ENCODE results near the gene WDR89.
"Not testable (repeated sequence)": the region's sequence is repeated elsewhere in the genome, so short reads cannot be mapped to it uniquely, and the experiment has no call there.

WDR89 gene

GRCh38 chr14:63596998-63597658, 44.5 kb downstream of the WDR89 start:
- DNase-seq (ENCODE audit: low read depth in 2 of 2): no peak

DNA sequence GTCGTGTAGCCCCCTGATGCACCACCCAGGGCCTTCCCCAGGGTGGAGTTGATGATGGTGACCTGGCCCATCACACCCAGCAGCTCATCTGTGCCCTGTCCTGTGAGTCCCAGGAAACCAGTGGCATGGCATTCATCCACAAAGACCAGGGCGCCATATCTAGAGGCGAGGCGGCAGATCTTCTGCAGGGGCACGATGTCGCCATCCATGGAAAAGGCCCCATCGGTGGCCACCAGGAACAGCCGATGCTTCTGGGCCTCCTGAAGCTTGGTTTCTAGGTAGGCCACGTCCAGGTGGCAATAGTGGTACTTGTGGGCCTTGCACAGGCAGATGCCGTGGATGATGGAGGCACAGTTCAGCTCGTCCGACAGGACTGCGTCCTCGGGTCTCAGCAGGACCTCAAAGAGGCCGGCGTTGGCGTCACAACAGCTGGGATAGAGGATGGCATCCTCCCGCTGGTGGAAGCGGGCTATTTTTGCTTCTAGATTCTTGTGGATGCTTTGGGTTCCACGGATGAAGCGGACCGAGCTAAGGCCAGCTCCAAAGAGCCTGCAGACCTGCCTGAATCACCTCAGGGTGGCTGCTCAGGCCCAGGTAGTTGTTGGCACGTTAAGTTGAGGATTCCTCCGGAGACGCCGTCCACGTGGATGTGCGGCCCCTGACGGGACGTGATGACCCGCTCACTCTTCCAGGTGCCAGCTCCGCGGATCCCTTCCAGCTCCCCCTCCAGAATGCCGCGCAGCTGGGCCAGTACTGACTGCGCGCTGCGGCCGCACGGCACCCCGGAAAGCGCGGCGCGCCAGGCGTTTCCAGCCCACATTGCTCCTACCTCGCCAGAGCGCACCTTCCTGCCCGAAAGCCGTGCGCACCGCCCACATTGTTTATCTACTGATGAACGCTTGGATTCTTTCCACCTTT, 47.0 kb downstream of the WDR89 start:
- no peak for DNase-seq (ENCODE audit: low read depth in 2 of 2)

DNA sequence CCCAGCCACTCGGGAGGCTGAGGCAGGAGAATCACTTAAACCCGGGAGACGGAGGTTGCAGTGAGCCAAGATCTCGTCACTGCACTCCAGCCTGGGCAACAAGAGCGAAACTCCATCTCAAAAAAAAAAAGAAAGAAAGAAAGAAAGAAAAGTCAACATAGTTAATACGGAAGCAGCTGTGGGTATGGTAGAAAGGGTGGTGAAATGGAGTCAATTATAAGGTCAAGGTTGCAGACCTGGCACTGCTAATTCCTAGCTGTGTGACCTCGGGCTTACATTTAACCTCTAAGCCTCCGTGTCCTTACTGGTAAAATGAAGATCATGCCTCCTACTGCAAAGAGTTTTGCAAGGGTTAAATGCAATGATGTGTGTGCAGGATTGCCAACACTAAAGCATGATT, 58.6 kb downstream of the WDR89 start:
- not testable (repeated sequence) for DNase-seq (ENCODE audit: low read depth in 2 of 2)

- no peak for DNase-seq (ENCODE audit: low read depth in 2 of 2)
Observed at GRCh38 chr14:63581491-63581890, 60.2 kb downstream of the WDR89 start.

DNA sequence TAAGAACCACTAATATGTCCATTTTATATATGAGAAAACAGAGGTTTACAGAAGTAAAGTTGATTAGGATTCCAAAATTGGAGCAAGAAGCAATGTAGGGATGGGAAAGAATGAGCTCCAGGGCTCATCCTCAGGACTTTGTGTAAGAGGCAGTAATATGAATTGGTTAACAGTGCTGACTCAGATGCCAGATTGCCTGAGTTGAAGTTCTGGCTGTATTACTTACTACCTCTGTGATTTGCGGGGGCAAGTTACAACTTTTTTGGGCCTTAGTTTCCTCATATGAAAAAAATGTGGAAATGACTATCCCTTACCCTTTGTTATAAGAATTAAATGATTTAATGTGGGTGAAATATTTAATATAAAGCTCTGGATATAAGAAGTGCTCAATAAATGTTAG, 63.4 kb downstream of the WDR89 start:
- DNase-seq (ENCODE audit: low read depth in 2 of 2): no peak

GRCh38 chr14:63573581-63573980, 68.1 kb downstream of the WDR89 start:
- DNase-seq (ENCODE audit: low read depth in 2 of 2): no peak

DNA sequence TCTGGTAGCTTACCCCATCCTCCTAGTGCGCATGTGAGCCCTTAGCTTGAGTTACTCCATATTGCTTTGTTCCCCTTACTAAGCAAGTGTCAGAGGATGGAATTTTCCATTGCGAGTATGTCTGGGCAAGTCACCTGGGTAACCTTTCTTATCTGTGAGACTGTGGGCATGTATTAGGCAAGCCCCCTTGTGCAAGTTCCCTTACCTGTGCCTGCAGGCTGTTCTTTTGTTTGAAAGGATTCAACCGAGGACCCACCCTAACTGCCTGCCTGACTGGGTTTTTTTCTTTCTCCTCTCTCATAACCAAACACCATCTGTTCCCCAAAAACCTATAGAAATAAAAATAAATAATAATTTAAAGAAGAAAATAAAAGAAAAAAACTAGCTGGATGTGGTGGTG, 76.2 kb downstream of the WDR89 start:
- DNase-seq (ENCODE audit: low read depth in 2 of 2): no peak

DNA sequence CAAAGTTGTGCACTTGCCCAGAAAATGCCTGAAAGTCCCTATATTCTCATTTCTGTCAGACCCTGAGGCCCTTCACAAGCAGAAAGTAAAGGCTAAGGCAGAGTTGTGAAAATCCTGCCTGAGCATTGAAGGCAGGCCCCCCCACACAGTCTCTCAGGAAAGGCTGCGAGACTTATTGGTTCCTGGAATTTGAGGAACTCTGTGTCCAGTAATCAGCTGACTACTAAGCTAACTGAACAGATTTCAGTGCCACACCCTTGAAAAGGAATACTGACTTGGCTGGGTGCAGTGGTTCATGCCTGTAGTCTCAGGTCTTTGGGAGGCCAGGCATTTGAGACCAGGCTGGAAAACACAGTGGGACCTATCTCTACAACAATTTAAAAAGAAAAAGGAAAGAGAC, 77.4 kb downstream of the WDR89 start:
- DNase-seq (ENCODE audit: low read depth in 2 of 2): no peak

DNA sequence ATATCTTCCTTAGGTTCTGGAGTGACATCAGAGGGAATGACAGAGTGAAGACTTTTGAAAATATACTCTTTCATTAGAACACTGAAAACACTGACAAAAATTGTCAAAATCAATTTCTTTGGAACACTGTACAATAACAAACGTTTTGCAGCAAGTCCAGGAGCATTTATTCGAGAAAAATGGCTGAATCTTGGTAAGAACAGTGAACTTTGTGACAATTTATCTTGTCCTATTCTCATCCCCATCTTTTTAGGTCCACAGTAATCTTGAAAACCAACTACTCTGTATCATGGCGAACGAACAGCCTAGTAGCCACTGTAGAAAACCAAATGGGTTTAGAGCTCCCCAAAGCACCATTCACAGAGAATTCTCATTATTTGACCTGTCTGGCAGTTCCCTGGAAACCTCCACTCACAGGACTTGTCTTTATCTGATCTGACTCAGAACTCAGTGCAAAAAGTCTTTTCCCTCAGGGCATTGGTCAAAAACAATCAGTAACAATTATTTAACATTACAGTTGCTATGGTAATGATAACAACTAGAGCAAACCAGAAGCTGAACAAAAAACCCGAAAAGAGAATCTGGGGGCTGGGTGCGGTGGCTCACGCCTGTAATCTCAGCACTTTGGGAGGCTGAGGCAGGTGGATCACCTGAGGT, 78.2 kb downstream of the WDR89 start:
- no peak for DNase-seq (ENCODE audit: low read depth in 2 of 2)

DNA sequence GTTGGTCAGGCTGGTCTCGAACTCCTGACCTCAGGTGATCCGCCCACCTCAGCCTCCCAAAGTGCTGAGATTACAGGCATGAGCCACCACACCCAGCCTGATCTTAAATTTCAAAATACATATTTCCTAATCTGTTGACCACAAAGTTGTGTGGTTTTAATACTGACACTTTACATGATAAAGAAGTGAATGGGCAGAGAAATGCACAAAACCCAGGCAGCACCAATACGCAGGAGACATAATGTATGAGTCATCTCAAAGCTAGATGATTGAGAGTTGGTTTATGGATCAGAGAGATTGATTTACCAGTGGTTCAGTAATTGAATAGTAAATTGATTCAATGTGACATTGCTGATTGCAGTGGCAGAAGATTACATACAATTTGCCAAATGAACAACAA, 79.3 kb downstream of the WDR89 start:
- no peak for DNase-seq (ENCODE audit: low read depth in 2 of 2)

DNA sequence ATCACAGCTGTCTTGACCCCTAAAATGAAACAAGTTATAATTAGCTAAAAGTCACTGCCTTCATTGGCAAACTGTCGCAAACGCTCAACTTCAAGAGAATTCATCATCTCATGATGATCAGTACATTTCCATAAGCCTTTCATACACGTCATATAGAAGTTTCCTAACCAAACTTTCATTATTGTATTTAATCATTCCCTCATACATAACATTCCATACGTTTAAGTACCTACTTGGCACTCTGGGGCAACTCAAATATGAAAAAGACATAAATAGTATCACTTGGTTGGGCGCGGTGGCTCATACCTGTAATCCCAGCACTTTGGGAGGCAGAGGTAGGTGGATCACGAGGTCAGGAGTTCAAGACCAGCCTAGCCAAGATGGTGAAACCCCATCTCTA, 86.1 kb downstream of the WDR89 start:
- no peak for DNase-seq (ENCODE audit: low read depth in 2 of 2)

DNA sequence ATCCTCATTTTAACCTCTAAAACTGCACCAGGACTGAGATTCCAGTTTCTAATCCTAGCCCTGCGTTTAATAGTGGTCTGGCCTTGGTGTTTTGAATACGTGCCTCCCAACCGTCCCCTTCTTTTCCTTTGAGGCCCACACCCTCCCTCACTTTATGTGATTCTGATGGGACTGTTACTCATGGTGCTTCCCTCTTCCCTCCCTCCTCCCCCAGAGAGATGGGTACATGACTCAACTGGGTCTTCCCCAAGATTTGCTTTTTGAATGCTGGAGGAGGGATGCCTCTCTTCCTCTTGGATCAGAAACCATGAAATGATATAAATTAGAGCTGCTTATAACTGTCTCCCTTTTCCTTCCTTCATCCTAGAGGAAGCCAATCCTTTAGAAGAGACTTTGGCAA, 90.3 kb downstream of the WDR89 start:
- no peak for DNase-seq (ENCODE audit: low read depth in 2 of 2)

DNA sequence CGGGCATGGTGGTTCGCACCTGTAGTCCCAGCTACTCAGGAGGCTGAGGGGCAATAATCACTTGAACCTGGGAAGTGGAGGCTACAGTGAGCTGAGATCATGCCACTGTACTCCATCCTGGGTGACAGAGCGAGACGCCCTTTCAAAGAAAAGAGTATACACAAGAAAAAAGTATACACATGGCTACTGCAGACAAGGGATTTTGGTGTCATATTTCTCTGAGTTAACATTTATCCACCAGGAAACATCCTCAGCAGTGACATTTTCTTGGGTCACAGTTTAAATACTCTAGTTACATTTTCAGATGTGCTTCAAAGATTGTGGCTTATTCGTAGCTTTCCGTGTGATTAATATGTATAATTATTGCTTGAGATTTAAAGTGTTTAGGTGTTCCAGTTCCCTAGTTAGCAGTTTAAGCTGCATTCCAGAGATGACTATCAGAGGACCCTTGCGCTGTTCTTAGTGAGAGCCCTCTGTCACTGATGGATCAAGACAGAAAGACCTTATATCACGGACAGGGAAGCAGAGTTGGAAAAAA, 93.8 kb downstream of the WDR89 start:
- DNase-seq (ENCODE audit: low read depth in 2 of 2): no peak
